ENCODE measurements around the gene ERGIC1. TPM values are rescaled to one million over a fixed set of nuclear protein-coding genes. Genes with fewer than 3 reads are reported as not detected.
A peak's percentile ranks its signal among the peaks of the same experiment; 100 is the strongest.

ERGIC1 gene
- total and polyA plus RNA-seq, 8 donors: 54.8 to 101 (median 75.6) TPM

- Histone ChIP-seq H3K4me1 (no peaks in the 10 kb centered on the region), H3K9me3 (no peaks in the 10 kb centered on the region), H3K4me3 (no peak overlapping the region), H3K36me3 (peaks cover 0 to 22% (median 0%) of the 10 kb centered on the region in 3 donors), H3K27me3 (no peaks in the 10 kb centered on the region), H3K27ac (no peak overlapping the region)
- 82% methylated on average over 16 of the region's 16 CpGs for WGBS, 2 donors
- FAIRE-seq (no peak), ATAC-seq (peak in 2 of 4 donors; percentile 28 to 40), DNase-seq (peak in 2 of 6 donors; percentile 36 to 40)
- no peak for TF ChIP-seq CTCF (IDR thresholded peaks at IDR 0.05)
- intact Hi-C loops (cut with DNase I): loop anchor here in 1 of 3 donors (10.0 kb wide), 1 partner anchor 225 kb away; no protein-coding TSS in a partner anchor
Observed at GRCh38 chr5:172939611-172940267, 105.7 kb downstream of the ERGIC1 start.

GRCh38 chr5:172940268-172941066, 106.4 kb downstream of the ERGIC1 start:
- DNase-seq (peak in 1 of 6 donors; percentile 32), ATAC-seq (no peak), FAIRE-seq (no peak)
- Histone ChIP-seq H3K4me1 (no peaks in the 10 kb centered on the region), H3K27ac (no peak overlapping the region), H3K27me3 (no peaks in the 10 kb centered on the region), H3K36me3 (peaks cover 0 to 22% (median 0%) of the 10 kb centered on the region in 3 donors), H3K9me3 (no peaks in the 10 kb centered on the region), H3K4me3 (no peak overlapping the region)
- intact Hi-C loops (cut with DNase I): no loop called here
- no peak for TF ChIP-seq CTCF (IDR thresholded peaks at IDR 0.05)
- 92 to 95% methylated on average over 15 of the region's 15 CpGs for WGBS, 2 donors

- intact Hi-C loops (cut with DNase I): no loop called here
- H3K36me3 ChIP-seq: peaks cover 0 to 26% (median 0%) of the 10 kb centered on the region in 3 donors
Observed at GRCh38 chr5:172941067-172941516, 107.0 kb downstream of the ERGIC1 start.

GRCh38 chr5:172942556-172942955, 108.5 kb downstream of the ERGIC1 start:
- no peaks in the 10 kb centered on the region for H3K27me3 ChIP-seq
- H3K27ac ChIP-seq: no peak overlapping the region
- ATAC-seq: no peak
- no peak overlapping the region for H3K4me3 ChIP-seq
- WGBS, 2 donors: 87 to 89% methylated on average over 11 of the region's 11 CpGs
- TF ChIP-seq CTCF (IDR thresholded peaks at IDR 0.05): no peak
- H3K36me3 ChIP-seq: peaks cover 0 to 21% (median 0%) of the 10 kb centered on the region in 3 donors
- no peak for FAIRE-seq
- intact Hi-C loops (cut with DNase I): no loop called here
- DNase-seq: no peak
- no peaks in the 10 kb centered on the region for H3K9me3 ChIP-seq
- H3K4me1 ChIP-seq: no peaks in the 10 kb centered on the region

More at GRCh38 chr5:172941067-172941516, 107.0 kb downstream of the ERGIC1 start:
- Histone ChIP-seq H3K4me1 (no peaks in the 10 kb centered on the region), H3K9me3 (no peaks in the 10 kb centered on the region), H3K4me3 (no peak overlapping the region), H3K27me3 (no peaks in the 10 kb centered on the region), H3K27ac (no peak overlapping the region)
- DNase-seq: peak in 1 of 6 donors; percentile 16
- TF ChIP-seq CTCF (IDR thresholded peaks at IDR 0.05): no peak
- no peak for FAIRE-seq
- peak in 1 of 4 donors; percentile 41 for ATAC-seq
- WGBS, 2 donors: 54 to 57% methylated on average over 4 of the region's 4 CpGs
